ENCODE results near the gene PRPF40A. TPM values are rescaled to one million over a fixed set of nuclear protein-coding genes. Genes with fewer than 3 reads are reported as not detected.

Gene PRPF40A
- total and polyA plus RNA-seq, 2 of the 13 experiments (the other 11 are each of a cell fraction or from before 2014, with no cell fraction given): 146 to 207 TPM

DNA sequence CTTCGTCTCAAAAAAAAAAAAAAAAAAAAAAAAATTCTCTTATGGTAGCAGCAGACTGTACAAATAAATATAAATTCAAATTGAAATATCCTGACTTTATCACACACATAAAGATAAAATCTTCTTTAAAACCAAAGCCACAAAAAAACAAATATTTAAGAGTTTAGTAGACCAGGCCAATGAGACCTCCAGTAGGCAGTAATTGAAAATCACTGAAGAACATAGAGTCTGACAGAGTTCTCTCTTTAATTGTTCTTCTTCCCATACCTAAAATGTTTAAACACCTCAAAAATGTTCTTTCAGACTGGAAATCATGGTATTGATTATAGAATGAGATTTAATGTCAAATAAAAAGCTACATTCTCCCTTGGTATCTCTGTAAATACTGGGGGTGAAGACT is 20.8 kb downstream of the PRPF40A start:
- FAIRE-seq: no peak
- Histone ChIP-seq H3K27ac (ENCODE audit: extremely low read length, insufficient read depth, low read length) (no peak overlapping the region), H3K9ac (ENCODE audit: insufficient read depth, low read depth, low read length) (no peak overlapping the region), H3K4me1 (ENCODE audit: insufficient read depth, low read length) (no peaks in the 10 kb centered on the region), H3K4me2 (ENCODE audit: low read depth, low read length) (no peak overlapping the region), H3K27me3 (ENCODE audit: control insufficient read depth in 1 of 2, insufficient read depth in 2 of 2, low read length in 2 of 2) (no peaks in the 10 kb centered on the region), H3K4me3 (replicated peaks in 1 of 3; ENCODE audit: insufficient read depth in 1 of 3, low read depth in 2 of 3, low read length in 3 of 3) (no peak overlapping the region), H2AFZ (ENCODE audit: low read length) (no peak overlapping the region), H3K9me3 (ENCODE audit: low read length) (no peaks in the 10 kb centered on the region), H3K36me3 (replicated peaks in 1 of 2; ENCODE audit: control insufficient read depth in 1 of 2, insufficient read depth in 2 of 2, low read length in 2 of 2) (peaks cover 5 to 44% of the 10 kb centered on the region in 2 experiments), H3K79me2 (ENCODE audit: insufficient read depth, low read length) (peaks cover 80% of the 10 kb centered on the region), H4K20me1 (ENCODE audit: insufficient read depth, low read length) (peaks cover 20% of the 10 kb centered on the region)
- ATAC-seq: no peak
- POLR2A ChIA-PET: interaction anchor here (1.4 kb wide), 1 partner anchor 20 kb away, joined by 5 read pairs; the partner anchor contains the start of gene PRPF40A
- DNase-seq (ENCODE audit: low spot score): no peak
- in situ Hi-C loops (cut with HindIII; ENCODE audit: extremely low pct_ligation_motif_present, low pct_unique_long_range_greater_than_20kb): no loop called here
- WGBS (ENCODE audit: low lambda C conversion rate): 86% methylated on average over 1 of the region's 1 CpG
- TF ChIP-seq ZNF263 (CRISPR knock-in tag; IDR thresholded peaks at IDR 0.05) (no peak), ZNF251 (CRISPR knock-in tag; IDR thresholded peaks at IDR 0.05) (no peak), RNF2 (conservative IDR thresholded peaks at IDR 0.05; ENCODE audit: low read depth) (no peak), MTA3 (CRISPR knock-in tag; IDR thresholded peaks at IDR 0.05) (no peak)
- TF ChIP-seq, protein P1, sequence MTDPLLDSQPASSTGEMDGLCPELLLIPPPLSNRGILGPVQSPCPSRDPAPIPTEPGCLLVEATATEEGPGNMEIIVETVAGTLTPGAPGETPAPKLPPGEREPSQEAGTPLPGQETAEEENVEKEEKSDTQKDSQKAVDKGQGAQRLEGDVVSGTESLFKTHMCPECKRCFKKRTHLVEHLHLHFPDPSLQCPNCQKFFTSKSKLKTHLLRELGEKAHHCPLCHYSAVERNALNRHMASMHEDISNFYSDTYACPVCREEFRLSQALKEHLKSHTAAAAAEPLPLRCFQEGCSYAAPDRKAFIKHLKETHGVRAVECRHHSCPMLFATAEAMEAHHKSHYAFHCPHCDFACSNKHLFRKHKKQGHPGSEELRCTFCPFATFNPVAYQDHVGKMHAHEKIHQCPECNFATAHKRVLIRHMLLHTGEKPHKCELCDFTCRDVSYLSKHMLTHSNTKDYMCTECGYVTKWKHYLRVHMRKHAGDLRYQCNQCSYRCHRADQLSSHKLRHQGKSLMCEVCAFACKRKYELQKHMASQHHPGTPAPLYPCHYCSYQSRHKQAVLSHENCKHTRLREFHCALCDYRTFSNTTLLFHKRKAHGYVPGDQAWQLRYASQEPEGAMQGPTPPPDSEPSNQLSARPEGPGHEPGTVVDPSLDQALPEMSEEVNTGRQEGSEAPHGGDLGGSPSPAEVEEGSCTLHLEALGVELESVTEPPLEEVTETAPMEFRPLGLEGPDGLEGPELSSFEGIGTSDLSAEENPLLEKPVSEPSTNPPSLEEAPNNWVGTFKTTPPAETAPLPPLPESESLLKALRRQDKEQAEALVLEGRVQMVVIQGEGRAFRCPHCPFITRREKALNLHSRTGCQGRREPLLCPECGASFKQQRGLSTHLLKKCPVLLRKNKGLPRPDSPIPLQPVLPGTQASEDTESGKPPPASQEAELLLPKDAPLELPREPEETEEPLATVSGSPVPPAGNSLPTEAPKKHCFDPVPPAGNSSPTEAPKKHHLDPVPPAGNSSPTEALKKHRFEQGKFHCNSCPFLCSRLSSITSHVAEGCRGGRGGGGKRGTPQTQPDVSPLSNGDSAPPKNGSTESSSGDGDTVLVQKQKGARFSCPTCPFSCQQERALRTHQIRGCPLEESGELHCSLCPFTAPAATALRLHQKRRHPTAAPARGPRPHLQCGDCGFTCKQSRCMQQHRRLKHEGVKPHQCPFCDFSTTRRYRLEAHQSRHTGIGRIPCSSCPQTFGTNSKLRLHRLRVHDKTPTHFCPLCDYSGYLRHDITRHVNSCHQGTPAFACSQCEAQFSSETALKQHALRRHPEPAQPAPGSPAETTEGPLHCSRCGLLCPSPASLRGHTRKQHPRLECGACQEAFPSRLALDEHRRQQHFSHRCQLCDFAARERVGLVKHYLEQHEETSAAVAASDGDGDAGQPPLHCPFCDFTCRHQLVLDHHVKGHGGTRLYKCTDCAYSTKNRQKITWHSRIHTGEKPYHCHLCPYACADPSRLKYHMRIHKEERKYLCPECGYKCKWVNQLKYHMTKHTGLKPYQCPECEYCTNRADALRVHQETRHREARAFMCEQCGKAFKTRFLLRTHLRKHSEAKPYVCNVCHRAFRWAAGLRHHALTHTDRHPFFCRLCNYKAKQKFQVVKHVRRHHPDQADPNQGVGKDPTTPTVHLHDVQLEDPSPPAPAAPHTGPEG (CRISPR knock-in tag; IDR thresholded peaks at IDR 0.05): no peak
- TF ChIP-seq, protein P2, sequence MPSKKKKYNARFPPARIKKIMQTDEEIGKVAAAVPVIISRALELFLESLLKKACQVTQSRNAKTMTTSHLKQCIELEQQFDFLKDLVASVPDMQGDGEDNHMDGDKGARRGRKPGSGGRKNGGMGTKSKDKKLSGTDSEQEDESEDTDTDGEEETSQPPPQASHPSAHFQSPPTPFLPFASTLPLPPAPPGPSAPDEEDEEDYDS (CRISPR knock-in tag; IDR thresholded peaks at IDR 0.05): no peak
- CTCF ChIA-PET (ENCODE audit: low intra/inter-chr PET ratio, low total read pairs): no interaction called here
- BruUV-seq (replicated peaks): no TSS peak
- intact Hi-C loops (cut with micrococcal nuclease; ENCODE audit: unreplicated experiment): no loop called here

All from HepG2 (cell line).